GM12878 (cell line): ENCODE results near the gene VSIG10L2.

ENCODE experiments used
- BACH1 ChIP-seq: fragments of 450-650 bp; IDR thresholded peaks from 2 replicates; pipeline ENCODE4 v1.6.1; 2017; ENCODE audit warnings: mild to moderate bottlenecking, borderline replicate concordance
- CEBPZ ChIP-seq: fragments of 150-350 bp; IDR thresholded peaks from 2 replicates; pipeline ENCODE4 v1.6.1; 2016; ENCODE audit warnings: low read depth, low read length
- CTCF ChIP-seq, 3 experiments: IDR thresholded peaks in 2 of 3; conservative IDR thresholded peaks in 1 of 3; 2 replicates each; pipeline ENCODE4 v1.5.1; 2011; ENCODE audit warnings: low read depth in 3 of 3, low read length in 3 of 3, mild to moderate bottlenecking in 3 of 3, control low read depth in 2 of 3, moderate library complexity in 2 of 3, inconsistent platforms in 1 of 3, mixed read lengths in 1 of 3; ENCODE audit not compliant: control insufficient read depth in 2 of 3, insufficient read depth in 1 of 3; ENCODE audit errors: extremely low read depth in 1 of 3
- FOS ChIP-seq: IDR thresholded peaks from 3 replicates; pipeline ENCODE4 v1.6.1; 2011; ENCODE audit warnings: borderline replicate concordance; ENCODE audit not compliant: insufficient read length; ENCODE audit errors: extremely low read depth
- POLR2AphosphoS5 ChIP-seq: IDR thresholded peaks from 2 replicates; pipeline ENCODE4 v1.6.1; 2011; ENCODE audit warnings: mild to moderate bottlenecking, low read length, inconsistent platforms
- REST ChIP-seq: IDR thresholded peaks from 2 replicates; pipeline ENCODE4 v1.6.1; 2012; ENCODE audit warnings: mild to moderate bottlenecking, low read depth, low read length
- SIN3A ChIP-seq: IDR thresholded peaks from 2 replicates; pipeline ENCODE4 v1.6.1; 2012; ENCODE audit warnings: low read depth, low read length, improper control_type of control experiment

GRCh38 chr11:125942771-125943428, 2.9 kb upstream of the VSIG10L2 start:
- TF ChIP-seq FOS (no peak), REST (no peak), POLR2AphosphoS5 (no peak), BACH1 (no peak), CEBPZ (no peak), SIN3A (no peak), CTCF (IDR thresholded peaks at IDR 0.05 in 2 of 3, conservative IDR thresholded peaks at IDR 0.05 in 1 of 3; ENCODE audit: control insufficient read depth in 2 of 3, extremely low read depth in 1 of 3, insufficient read depth in 1 of 3, low read depth in 3 of 3, low read length in 3 of 3) (no peak)
